HepG2 (cell line): Measurements from ENCODE around the gene KLF16. TPM values are rescaled to one million over a fixed set of nuclear protein-coding genes. Genes with fewer than 3 reads are reported as not detected.

Experiments
- KDM5A ChIP-seq: fragments of 200-600 bp; sonication (generic); IDR thresholded peaks from 2 replicates; pipeline ENCODE4 v1.7.0; 2018; ENCODE audit warnings: antibody characterized with exemption, mild to moderate bottlenecking, low read length, borderline replicate concordance
- NRL ChIP-seq: sonication (generic); formaldehyde crosslinking; IDR thresholded peaks from 2 replicates; pipeline ENCODE4 v1.5.0; 2020; ENCODE audit warnings: missing genetic modification reagents, mild to moderate bottlenecking, moderate library complexity, borderline replicate concordance
- PAF1 ChIP-seq: IDR thresholded peaks from 2 replicates; pipeline ENCODE4 v1.6.1; 2016; ENCODE audit warnings: missing genetic modification reagents, missing compliant biosample characterization
- PCBP1 ChIP-seq: fragments of 200-400 bp; formaldehyde crosslinking; IDR thresholded peaks from 2 replicates; pipeline ENCODE4 v1.6.1; 2017; ENCODE audit warnings: mild to moderate bottlenecking, low read depth, low read length, borderline replicate concordance
- PRMT3 ChIP-seq: sonication (generic); formaldehyde crosslinking; IDR thresholded peaks from 2 replicates; pipeline ENCODE4 v1.8.1; 2022; ENCODE audit warnings: low read depth, mild to moderate bottlenecking, moderate library complexity, missing genetic modification reagents, borderline replicate concordance
- RBM22 ChIP-seq: fragments of 200-400 bp; formaldehyde crosslinking; optimal IDR thresholded peaks from 2 replicates; pipeline ENCODE3; 2017; ENCODE audit warnings: mild to moderate bottlenecking, low read length, moderate library complexity
- TAF15 ChIP-seq: fragments of 200-400 bp; formaldehyde crosslinking; IDR thresholded peaks from one replicate; pipeline ENCODE4 v1.6.1; 2018; ENCODE audit warnings: mild to moderate bottlenecking, low read depth, low read length; ENCODE audit not compliant: poor library complexity, severe bottlenecking
- TBL1XR1 ChIP-seq: fragments of 150-350 bp; IDR thresholded peaks from 2 replicates; pipeline ENCODE4 v1.6.1; 2014; ENCODE audit warnings: borderline replicate concordance, low read length; ENCODE audit not compliant: partially characterized antibody
- ZBTB3 ChIP-seq: sonication (generic); formaldehyde crosslinking; IDR thresholded peaks from 2 replicates; pipeline ENCODE4 v1.4.0; 2020; ENCODE audit warnings: low read depth, mild to moderate bottlenecking, moderate library complexity, missing genetic modification reagents, borderline replicate concordance
- ZNF331 ChIP-seq: sonication (generic); formaldehyde crosslinking; IDR thresholded peaks from 2 replicates; pipeline ENCODE4 v1.4.0; 2020; ENCODE audit warnings: missing genetic modification reagents
- ZNF335 ChIP-seq: sonication (generic); formaldehyde crosslinking; IDR thresholded peaks from 2 replicates; pipeline ENCODE4 v1.4.0; 2020; ENCODE audit warnings: missing genetic modification reagents
- ZNF354B ChIP-seq: sonication (generic); formaldehyde crosslinking; IDR thresholded peaks from 2 replicates; pipeline ENCODE4 v1.8.0; 2022; ENCODE audit warnings: mild to moderate bottlenecking, missing genetic modification reagents
- ZNF432 ChIP-seq: sonication (generic); formaldehyde crosslinking; IDR thresholded peaks from 2 replicates; pipeline ENCODE4 v1.5.0; 2020; ENCODE audit warnings: missing genetic modification reagents, mild to moderate bottlenecking, borderline replicate concordance
- ZNF567 ChIP-seq: sonication (generic); formaldehyde crosslinking; IDR thresholded peaks from 2 replicates; pipeline ENCODE4 v1.8.1; 2023; ENCODE audit warnings: mild to moderate bottlenecking, missing genetic modification reagents, borderline replicate concordance
- ZNF670 ChIP-seq: sonication (generic); formaldehyde crosslinking; IDR thresholded peaks from 2 replicates; pipeline ENCODE4 v1.8.0; 2022; ENCODE audit warnings: mild to moderate bottlenecking, missing genetic modification reagents, borderline replicate concordance
- ZNF839 ChIP-seq: sonication (generic); formaldehyde crosslinking; IDR thresholded peaks from 2 replicates; pipeline ENCODE4 v1.4.0; 2020; ENCODE audit warnings: missing genetic modification reagents, mild to moderate bottlenecking, borderline replicate concordance
- polyA plus RNA-seq, 8 experiments: library from polyadenylated mRNA; depleted of rRNA in 3 of 8; stranded (reverse) in 7 of 8; unstranded in 1 of 8; fragments of >200 nt; fragmentation: Illumina TruSeq in 4 of 8; extraction: Trizol in 4 of 8; gene quantifications; 2 replicates each; pipeline versions ENCODE4 v1.2.1 to v1.2.3, GENCODE V29; 2011 to 2016; ENCODE audit warnings: low read depth in 4 of 8, missing spikeins in 1 of 8, mixed read lengths in 1 of 8; ENCODE audit not compliant: insufficient read depth in 1 of 8
- total RNA-seq, 5 experiments: library from RNA; depleted of rRNA; stranded (reverse); fragments of >200 nt; fragmentation: Illumina TruSeq; extraction: Trizol; gene quantifications; 2 replicates each; pipeline ENCODE4 v1.2.3, GENCODE V29; 2016; ENCODE audit warnings: low read depth in 1 of 5
- TF ChIP-seq, protein P1 (sequence below): sonication (generic); formaldehyde crosslinking; IDR thresholded peaks from 2 replicates; pipeline ENCODE4 v1.4.0; 2020; ENCODE audit warnings: mild to moderate bottlenecking, missing genetic modification reagents
- TF ChIP-seq, protein P2 (sequence below): sonication (generic); formaldehyde crosslinking; IDR thresholded peaks from 2 replicates; pipeline ENCODE4 v1.4.0; 2020; ENCODE audit warnings: missing genetic modification reagents, low read depth, mild to moderate bottlenecking, borderline replicate concordance
- TF ChIP-seq, protein P3 (sequence below): sonication (generic); formaldehyde crosslinking; IDR thresholded peaks from 2 replicates; pipeline ENCODE4 v1.4.0; 2020; ENCODE audit warnings: missing genetic modification reagents
- TF ChIP-seq, protein P4 (sequence below): sonication (generic); formaldehyde crosslinking; IDR thresholded peaks from 2 replicates; pipeline ENCODE4 v1.4.0; 2020; ENCODE audit warnings: missing genetic modification reagents
- TF ChIP-seq, protein P5 (sequence below): sonication (generic); formaldehyde crosslinking; IDR thresholded peaks from 2 replicates; pipeline ENCODE4 v1.5.0; 2020; ENCODE audit warnings: mild to moderate bottlenecking, missing genetic modification reagents, borderline replicate concordance

The KLF16 gene
- total and polyA plus RNA-seq, 2 of the 13 experiments (the other 11 are each of a cell fraction or from before 2014, with no cell fraction given): 3.5 to 6.7 TPM

DNA sequence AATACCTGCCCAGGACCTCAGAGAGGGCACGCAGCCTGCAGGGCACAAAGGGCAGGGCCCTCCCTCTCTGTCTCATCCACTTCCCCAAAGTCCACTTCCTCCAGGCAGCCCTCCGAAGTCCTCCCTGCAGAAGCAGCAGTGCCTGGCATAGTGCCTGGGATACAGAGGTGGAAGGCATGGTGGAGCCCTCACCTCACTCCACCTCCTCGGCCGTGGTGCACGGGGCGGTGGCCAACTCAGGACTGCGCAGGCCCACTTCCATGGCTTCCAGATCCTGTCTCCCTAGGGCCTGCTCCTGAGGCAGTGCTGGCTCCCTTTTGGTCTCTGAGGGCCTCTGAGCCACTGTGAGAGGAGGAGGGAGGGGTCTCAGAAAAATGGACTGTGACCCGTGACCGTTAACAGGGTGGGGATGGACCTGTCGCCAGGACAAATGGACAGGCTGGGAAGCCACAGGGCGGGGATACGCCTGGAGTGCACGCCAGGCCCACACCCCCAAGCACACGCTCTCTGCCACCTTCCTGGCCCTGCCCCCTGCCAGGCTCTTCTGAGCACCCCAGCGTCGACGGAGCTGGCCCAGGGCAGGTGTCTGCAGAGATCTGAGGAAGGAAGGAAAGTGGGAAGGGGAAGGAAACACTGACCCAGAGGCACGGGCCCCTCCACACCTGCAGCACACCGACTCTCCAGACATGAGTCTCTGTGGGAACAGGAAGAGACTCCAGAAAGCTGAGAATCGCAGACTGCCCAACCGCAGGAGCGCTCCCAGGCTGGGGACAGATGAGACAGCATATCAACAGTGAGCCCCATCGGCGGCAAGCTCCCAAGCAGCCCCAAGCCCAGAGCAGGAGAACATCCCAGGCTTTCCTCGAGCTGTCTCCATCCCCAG, 23.5 kb downstream of the KLF16 start (continued):
- TF ChIP-seq, protein P1, sequence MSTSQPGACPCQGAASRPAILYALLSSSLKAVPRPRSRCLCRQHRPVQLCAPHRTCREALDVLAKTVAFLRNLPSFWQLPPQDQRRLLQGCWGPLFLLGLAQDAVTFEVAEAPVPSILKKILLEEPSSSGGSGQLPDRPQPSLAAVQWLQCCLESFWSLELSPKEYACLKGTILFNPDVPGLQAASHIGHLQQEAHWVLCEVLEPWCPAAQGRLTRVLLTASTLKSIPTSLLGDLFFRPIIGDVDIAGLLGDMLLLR (CRISPR knock-in tag): no peak
- TF ChIP-seq, protein P2, sequence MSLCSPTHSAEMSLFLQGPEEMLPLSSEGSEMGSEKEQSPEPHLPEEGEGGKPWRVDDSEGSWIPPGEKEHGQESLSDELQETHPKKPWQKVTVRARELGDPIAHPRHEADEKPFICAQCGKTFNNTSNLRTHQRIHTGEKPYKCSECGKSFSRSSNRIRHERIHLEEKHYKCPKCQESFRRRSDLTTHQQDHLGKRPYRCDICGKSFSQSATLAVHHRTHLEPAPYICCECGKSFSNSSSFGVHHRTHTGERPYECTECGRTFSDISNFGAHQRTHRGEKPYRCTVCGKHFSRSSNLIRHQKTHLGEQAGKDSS: peak; percentile 34; the same call in 1 of the 2 replicates
- TF ChIP-seq ZNF331 (0 out of 2 replicates have a peak, but pooled peaks have one; percentile 27), PCBP1 (0 out of 2 replicates have a peak, but pooled peaks have one; percentile 15), PRMT3 (CRISPR knock-in tag) (no peak), RBM22 (no peak), NRL (CRISPR knock-in tag) (peak; percentile 27; the same call in 1 of the 2 replicates), PAF1 (CRISPR knock-in tag) (no peak), ZBTB3 (CRISPR knock-in tag) (no peak), ZNF839 (CRISPR knock-in tag) (no peak), TAF15 (no peak), ZNF670 (no peak), ZNF354B (CRISPR knock-in tag) (0 out of 2 replicates have a peak, but pooled peaks have one; percentile 52), ZNF432 (CRISPR knock-in tag) (no peak), ZNF335 (CRISPR knock-in tag) (0 out of 2 replicates have a peak, but pooled peaks have one; percentile 68), ZNF567 (no peak), KDM5A (no peak), TBL1XR1 (no peak)
- TF ChIP-seq, protein P3, sequence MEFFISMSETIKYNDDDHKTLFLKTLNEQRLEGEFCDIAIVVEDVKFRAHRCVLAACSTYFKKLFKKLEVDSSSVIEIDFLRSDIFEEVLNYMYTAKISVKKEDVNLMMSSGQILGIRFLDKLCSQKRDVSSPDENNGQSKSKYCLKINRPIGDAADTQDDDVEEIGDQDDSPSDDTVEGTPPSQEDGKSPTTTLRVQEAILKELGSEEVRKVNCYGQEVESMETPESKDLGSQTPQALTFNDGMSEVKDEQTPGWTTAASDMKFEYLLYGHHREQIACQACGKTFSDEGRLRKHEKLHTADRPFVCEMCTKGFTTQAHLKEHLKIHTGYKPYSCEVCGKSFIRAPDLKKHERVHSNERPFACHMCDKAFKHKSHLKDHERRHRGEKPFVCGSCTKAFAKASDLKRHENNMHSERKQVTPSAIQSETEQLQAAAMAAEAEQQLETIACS (CRISPR knock-in tag): no peak
- TF ChIP-seq, protein P4, sequence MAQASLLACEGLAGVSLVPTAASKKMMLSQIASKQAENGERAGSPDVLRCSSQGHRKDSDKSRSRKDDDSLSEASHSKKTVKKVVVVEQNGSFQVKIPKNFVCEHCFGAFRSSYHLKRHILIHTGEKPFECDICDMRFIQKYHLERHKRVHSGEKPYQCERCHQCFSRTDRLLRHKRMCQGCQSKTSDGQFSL (CRISPR knock-in tag): peak; percentile 60; the same call in 1 of the 2 replicates
- TF ChIP-seq, protein P5, sequence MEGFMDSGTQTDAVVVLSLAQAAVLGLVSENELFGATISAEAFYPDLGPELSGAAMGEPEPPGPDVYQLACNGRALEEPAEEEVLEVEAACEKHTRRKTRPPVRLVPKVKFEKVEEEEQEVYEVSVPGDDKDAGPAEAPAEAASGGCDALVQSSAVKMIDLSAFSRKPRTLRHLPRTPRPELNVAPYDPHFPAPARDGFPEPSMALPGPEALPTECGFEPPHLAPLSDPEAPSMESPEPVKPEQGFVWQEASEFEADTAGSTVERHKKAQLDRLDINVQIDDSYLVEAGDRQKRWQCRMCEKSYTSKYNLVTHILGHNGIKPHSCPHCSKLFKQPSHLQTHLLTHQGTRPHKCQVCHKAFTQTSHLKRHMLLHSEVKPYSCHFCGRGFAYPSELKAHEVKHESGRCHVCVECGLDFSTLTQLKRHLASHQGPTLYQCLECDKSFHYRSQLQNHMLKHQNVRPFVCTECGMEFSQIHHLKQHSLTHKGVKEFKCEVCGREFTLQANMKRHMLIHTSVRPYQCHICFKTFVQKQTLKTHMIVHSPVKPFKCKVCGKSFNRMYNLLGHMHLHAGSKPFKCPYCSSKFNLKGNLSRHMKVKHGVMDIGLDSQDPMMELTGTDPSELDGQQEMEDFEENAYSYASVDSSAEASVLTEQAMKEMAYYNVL (CRISPR knock-in tag): no peak; the same call in 1 of the 2 replicates
